Fibroblast of villous mesenchyme (primary cell): ENCODE measurements around the gene NSA2. TPM values are rescaled to one million over a fixed set of nuclear protein-coding genes. Genes with fewer than 3 reads are reported as not detected.

ENCODE experiments used
- DNase-seq: peaks from one replicate; pipeline ENCODE4 v3.0.0-alpha.2; 2010; ENCODE audit warnings: low read depth
- H3K4me3 ChIP-seq: 2 replicates; pipeline ENCODE4 v1.5.1; 2011; ENCODE audit warnings: low read depth, mild to moderate bottlenecking, low read length
- small RNA-seq: library from RNA; depleted of rRNA; stranded (forward); fragments of <200 nt; gene quantifications from one replicate; pipeline ENCODE3, GENCODE V24; 2012
- total RNA-seq: library from RNA; depleted of rRNA; stranded (reverse); fragments of >200 nt; gene quantifications from 2 replicates; pipeline ENCODE4 v1.2.3, GENCODE V29; 2012
- TF ChIP-seq, protein P1 (sequence below): IDR thresholded peaks from 2 replicates; pipeline ENCODE4 v1.5.1; 2012; ENCODE audit warnings: low read depth, mild to moderate bottlenecking, low read length; ENCODE audit not compliant: insufficient read depth

Gene NSA2
- total RNA-seq, 1 donor = 66.1 TPM

DNA sequence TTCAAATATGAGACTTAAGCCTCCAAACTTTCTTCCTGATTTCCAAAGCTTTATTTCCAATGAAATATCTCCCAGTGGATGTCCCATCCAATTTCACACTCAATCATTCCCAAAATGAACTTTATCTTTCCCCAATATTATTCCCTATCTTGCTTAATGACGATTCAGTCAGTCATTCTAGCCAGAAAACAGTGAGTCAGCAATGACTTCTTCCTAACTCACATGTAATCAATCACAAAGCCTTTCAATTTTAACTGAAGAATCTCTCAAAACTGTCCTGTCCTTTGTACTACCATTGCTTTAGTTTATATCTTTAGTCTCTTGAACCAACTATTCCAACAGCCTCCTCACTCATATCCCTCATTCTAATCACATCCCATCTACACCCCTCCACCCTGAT lies 34.9 kb downstream of the NSA2 start:
- DNase-seq = no peak
- TF ChIP-seq, protein P1, sequence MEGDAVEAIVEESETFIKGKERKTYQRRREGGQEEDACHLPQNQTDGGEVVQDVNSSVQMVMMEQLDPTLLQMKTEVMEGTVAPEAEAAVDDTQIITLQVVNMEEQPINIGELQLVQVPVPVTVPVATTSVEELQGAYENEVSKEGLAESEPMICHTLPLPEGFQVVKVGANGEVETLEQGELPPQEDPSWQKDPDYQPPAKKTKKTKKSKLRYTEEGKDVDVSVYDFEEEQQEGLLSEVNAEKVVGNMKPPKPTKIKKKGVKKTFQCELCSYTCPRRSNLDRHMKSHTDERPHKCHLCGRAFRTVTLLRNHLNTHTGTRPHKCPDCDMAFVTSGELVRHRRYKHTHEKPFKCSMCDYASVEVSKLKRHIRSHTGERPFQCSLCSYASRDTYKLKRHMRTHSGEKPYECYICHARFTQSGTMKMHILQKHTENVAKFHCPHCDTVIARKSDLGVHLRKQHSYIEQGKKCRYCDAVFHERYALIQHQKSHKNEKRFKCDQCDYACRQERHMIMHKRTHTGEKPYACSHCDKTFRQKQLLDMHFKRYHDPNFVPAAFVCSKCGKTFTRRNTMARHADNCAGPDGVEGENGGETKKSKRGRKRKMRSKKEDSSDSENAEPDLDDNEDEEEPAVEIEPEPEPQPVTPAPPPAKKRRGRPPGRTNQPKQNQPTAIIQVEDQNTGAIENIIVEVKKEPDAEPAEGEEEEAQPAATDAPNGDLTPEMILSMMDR = no peak
- H3K4me3 ChIP-seq = no peak overlapping the region

DNA sequence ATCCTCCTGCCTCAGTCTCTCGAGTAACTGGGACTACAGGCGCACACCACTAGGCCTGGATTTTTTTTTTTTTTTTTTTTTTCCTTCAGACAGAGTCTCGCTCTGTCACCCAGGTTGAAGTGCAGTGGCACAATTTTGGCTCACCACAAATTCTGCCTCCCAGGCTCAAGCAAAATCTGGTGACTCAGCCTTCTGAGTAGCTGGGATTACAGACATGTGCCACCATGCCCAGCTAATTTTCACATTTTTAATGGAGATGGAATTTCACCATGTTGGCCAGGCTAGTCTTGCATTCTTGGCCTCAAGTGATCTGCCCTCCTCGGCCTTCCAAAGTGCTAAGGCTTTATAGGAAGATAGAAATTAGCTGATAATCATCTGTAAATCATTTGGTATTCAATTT lies 43.9 kb downstream of the NSA2 start:
- DNase-seq = no peak

DNA sequence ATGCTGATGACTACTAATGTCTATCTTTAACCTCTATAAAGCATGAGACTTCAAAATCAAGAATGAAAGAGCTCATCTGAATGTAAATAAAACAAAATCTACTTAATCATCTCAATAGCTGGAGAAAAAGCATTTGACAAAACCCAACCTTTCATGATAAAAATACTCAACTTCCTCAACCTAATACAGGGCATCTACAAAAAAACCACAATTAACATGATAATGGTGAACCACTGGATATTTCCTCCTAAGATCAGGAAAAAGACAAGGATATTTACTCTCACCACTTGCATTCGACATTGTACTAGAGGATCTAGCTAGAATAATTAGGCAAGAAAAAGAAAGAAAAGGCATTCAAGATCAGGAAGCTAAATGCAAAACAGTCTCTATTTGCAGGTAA lies 49.8 kb downstream of the NSA2 start:
- DNase-seq = no peak
- H3K4me3 ChIP-seq = no peak overlapping the region
- TF ChIP-seq, protein P1 = no peak

More for the DNA sequence above, 43.9 kb downstream of the NSA2 start:
- H3K4me3 ChIP-seq = no peak overlapping the region
- TF ChIP-seq, protein P1 = no peak

GRCh38 chr5:74822288-74822687 lies 55.2 kb downstream of the NSA2 start:
- TF ChIP-seq, protein P1 = no peak
- DNase-seq = no peak
- no peak overlapping the region for H3K4me3 ChIP-seq

- no peak overlapping the region for H3K4me3 ChIP-seq
- no peak for DNase-seq
- TF ChIP-seq, protein P1 = no peak
Observed at GRCh38 chr5:74829413-74829812, 62.4 kb downstream of the NSA2 start.

Small RNAs within 50 kb of the gene (small RNA-seq; reads per million reads assigned to genes)
- gene RNU6-658P = not detected

Other genes with a start within 250 kb of the NSA2 start
- 50.3 and 72.1 TPM in 2 replicates for gene ENC1, start 126.5 kb upstream of the NSA2 start, total RNA-seq
- 162 and 187 TPM in 2 replicates for gene HEXB, start 82.0 kb upstream of the NSA2 start, total RNA-seq
- 30.6 and 53.5 TPM in 2 replicates for gene GFM2, start 132 bp upstream of the NSA2 start, total RNA-seq
- gene FAM169A, start 99.1 kb downstream of the NSA2 start, total RNA-seq = 1.3 and 3.9 TPM in 2 replicates